ENCODE data around the gene LITAFD. TPM values are rescaled to one million over a fixed set of nuclear protein-coding genes. Genes with fewer than 3 reads are reported as not detected.

Gene LITAFD
- total and polyA plus RNA-seq, 2 of the 4 experiments (the other 2 are of a cell fraction) = not detected

GRCh38 chr16:8890549-8890921 is 8.4 kb downstream of the LITAFD start:
- no peak overlapping the region for H2BK15ac ChIP-seq (ENCODE audit: low read depth, low read length)
- WGBS, 2 experiments (ENCODE audit: extremely low coverage in 2 of 2, insufficient read length in 1 of 2) = no CpG with 5 or more reads among the region's 5 CpGs
- no peak overlapping the region for H3K18ac ChIP-seq (ENCODE audit: low read depth, low read length)
- H3K27me3 ChIP-seq (ENCODE audit: control insufficient read depth, insufficient read depth, low read length) = no peaks in the 10 kb centered on the region
- H4K5ac ChIP-seq (ENCODE audit: low read depth, low read length) = no peak overlapping the region
- intact Hi-C loops (cut with micrococcal nuclease) (no loop called here), in situ Hi-C loops (cut with MboI; ENCODE audit: low sequenced_read_pairs) (no loop called here), dilution Hi-C loops (cut with HindIII; ENCODE audit: low sequenced_read_pairs, unreplicated experiment) (no loop called here)
- H2BK20ac ChIP-seq (ENCODE audit: low read depth, low read length) = no peak overlapping the region
- H3K4me1 ChIP-seq (ENCODE audit: control insufficient read depth, insufficient read depth, low read length) = peaks cover 16% of the 10 kb centered on the region
- no peak overlapping the region for H2AFZ ChIP-seq (replicated peaks; ENCODE audit: low read length, poor library complexity)
- no peak overlapping the region for H3K56ac ChIP-seq (ENCODE audit: extremely low read depth, insufficient read depth, low read length)
- H2BK120ac ChIP-seq (ENCODE audit: low read depth, low read length) = no peak overlapping the region
- H3K4me2 ChIP-seq (ENCODE audit: low read depth, low read length) = no peak overlapping the region
- H2BK5ac ChIP-seq (ENCODE audit: low read depth, low read length, poor library complexity, severe bottlenecking) = no peak overlapping the region
- TF ChIP-seq CEBPB (IDR thresholded peaks at IDR 0.05; ENCODE audit: low read depth, low read length) (no peak), NFE2L2 (IDR thresholded peaks at IDR 0.05; ENCODE audit: low read depth, low read length) (no peak)
- no peak overlapping the region for H2AK9ac ChIP-seq (replicated peaks; ENCODE audit: low read depth, low read length, poor library complexity)
- no peak overlapping the region for H3K9ac ChIP-seq (ENCODE audit: low read depth, low read length)
- H3K79me1 ChIP-seq (ENCODE audit: low read depth in 1 of 2, low read length in 2 of 2) = peaks cover 24 to 66% of the 10 kb centered on the region in 2 experiments; a peak in 3 of 4 replicates
- H3K9me1 ChIP-seq (ENCODE audit: insufficient read depth, low read length) = peaks cover 25% of the 10 kb centered on the region
- ChIA-PET CTCF (no interaction called here), POLR2A (ENCODE audit: unreplicated experiment) (no interaction called here)
- H3K36me3 ChIP-seq (ENCODE audit: control insufficient read depth, insufficient read depth, low read length) = peaks cover 48% of the 10 kb centered on the region
- DNase-seq (no peak), ATAC-seq (ENCODE audit: low read depth) (no peak)
- no TSS peak for BruUV-seq (replicated peaks)
- H3K27ac ChIP-seq (ENCODE audit: insufficient read depth, low read length) = no peak overlapping the region
- no peak overlapping the region for H3K23ac ChIP-seq (ENCODE audit: low read depth, low read length)
- peaks cover 28% of the 10 kb centered on the region for H4K20me1 ChIP-seq (ENCODE audit: insufficient read depth, low read length)
- H4K91ac ChIP-seq (ENCODE audit: insufficient read depth, low read depth, low read length) = no peak overlapping the region
- H4K8ac ChIP-seq (ENCODE audit: low read depth in 2 of 2, low read length in 2 of 2) = no peak overlapping the region
- no peak overlapping the region for H2AK5ac ChIP-seq (ENCODE audit: low read depth, low read length)
- no peaks in the 10 kb centered on the region for H3K9me3 ChIP-seq (ENCODE audit: control insufficient read depth, insufficient read depth, low read length)
- H3K4me3 ChIP-seq (ENCODE audit: insufficient read depth, low read depth, low read length) = no peak overlapping the region
- no peak overlapping the region for H3K4ac ChIP-seq (ENCODE audit: low read depth, low read length)
- H3K14ac ChIP-seq (replicated peaks; ENCODE audit: low read depth, low read length) = no peak overlapping the region
